KG1 (cell line): ENCODE measurements around the gene COL2A1.

Experiments used
- DNase-seq: peaks from one replicate; lab custom pipeline; 2025; lab: John Stamatoyannopoulos, UW

The COL2A1 gene

DNA sequence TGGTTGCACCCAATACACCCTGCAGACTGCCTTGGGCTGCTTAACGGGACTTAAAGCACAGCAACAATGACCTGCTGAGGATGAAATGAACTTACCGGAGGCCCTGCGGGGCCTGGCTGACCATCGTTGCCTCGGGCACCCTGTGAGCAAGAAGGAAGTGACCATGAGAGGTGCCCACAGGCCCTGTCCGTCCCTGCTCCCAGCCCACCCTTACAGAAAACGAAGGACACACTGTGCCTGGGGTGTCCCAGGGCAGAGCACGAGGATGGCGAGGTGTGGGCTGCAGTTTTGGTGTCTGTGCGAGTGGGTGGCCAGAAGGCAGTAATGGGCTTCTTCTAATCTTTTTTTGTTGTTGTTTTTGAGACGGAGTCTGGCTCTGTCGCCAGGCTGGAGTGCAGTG is 14.6 kb downstream of the COL2A1 start:
- no peak for DNase-seq

GRCh38 chr12:47989023-47989417 is 15.3 kb downstream of the COL2A1 start:
- DNase-seq: no peak

DNA sequence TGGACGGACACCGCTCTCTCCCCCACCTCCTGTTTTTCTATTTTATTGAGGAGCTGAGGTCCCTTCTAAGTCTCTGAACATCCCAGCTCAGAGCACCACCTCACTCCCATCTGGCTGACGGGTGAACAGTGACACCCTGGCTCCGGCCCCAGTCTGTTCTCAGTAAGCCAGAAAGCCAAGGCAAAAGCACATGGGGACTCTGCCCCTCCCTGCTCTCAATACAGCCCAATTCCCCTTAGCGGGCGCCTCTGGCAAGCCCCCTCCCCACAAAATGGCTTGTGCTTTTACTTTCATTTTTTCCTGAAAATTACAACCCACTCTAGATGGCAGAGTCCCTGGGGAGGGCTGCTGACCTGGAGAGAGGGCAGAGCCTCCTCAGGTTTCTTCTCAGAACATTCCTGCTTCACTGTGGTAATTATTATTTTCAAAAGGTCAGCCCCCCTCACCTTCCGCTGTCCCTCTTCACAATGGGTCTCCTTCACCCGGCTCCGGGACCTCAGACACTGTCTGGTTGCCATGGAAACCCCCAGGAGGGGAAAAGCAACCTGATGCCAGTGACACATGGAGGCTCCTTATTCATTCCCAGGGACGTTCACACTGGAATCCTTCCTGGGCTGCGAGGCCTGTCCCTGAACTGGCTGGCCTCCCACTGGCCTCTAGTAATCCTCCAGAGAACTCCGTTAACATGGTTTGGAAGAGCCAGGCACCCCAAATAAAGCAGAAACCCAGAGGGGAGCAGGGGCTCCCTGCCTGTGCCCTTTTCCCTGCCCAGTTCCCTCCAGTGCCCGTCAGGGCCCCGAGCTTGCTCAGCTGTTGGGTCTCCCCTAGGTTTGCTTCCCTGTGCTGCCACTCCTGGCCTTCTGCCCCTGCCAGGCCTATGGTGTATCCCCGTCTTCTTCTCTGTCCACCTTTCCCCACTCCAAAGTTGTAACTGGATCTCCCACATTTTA is 15.9 kb downstream of the COL2A1 start:
- DNase-seq: no peak

DNA sequence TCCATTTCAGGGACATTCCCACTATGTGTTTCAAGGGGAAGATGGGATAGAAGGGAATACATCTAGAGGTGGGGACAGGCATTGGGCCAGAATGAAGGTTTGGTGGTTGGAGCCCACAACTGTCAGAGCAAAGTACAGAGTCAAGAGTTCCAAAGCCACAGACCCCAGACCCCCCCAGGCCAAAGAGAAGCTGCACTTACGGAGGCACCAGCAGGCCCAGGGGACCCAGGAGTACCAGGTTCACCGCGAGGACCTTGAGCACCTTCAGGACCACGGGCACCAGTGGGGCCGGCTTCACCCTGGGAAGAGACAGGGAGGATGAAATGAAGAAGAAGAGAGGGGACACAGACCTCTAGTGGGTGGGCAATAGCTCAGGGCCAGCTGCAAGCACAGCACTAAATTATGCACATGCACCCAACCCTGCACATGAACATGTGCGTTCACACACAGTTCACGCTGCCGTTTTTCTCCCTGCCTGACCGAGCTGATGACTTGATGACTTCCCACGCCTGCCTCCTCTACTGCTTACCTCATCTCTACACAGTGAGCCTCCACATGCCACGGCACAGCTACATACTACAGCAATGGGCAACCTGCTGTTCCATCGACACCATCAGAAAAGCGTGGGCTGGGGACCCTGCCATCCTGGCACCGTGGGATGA is 16.7 kb downstream of the COL2A1 start:
- DNase-seq: no peak

DNA sequence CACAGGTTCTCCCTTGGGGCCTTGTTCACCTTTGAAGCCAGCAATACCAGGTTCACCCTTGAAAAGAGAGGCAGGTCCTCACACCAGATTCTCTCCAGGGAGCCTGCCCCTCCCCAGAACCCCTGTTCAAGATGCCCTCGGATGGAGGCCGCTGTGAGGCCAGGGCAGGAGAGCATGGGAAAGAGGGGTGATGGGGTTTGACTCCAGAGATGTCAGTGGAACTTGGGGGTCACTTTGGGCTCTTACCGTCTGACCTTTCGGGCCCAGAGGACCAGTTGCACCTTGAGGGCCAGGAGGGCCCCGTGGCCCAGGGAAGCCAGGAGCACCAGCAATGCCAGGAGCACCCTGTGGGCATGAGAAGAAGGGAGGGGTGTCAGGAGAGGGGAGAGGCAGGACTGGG is 17.4 kb downstream of the COL2A1 start:
- DNase-seq: no peak

- DNase-seq: no peak
These were observed 18.0 kb downstream of the COL2A1 start for GRCh38 chr12:47986291-47986660.

DNA sequence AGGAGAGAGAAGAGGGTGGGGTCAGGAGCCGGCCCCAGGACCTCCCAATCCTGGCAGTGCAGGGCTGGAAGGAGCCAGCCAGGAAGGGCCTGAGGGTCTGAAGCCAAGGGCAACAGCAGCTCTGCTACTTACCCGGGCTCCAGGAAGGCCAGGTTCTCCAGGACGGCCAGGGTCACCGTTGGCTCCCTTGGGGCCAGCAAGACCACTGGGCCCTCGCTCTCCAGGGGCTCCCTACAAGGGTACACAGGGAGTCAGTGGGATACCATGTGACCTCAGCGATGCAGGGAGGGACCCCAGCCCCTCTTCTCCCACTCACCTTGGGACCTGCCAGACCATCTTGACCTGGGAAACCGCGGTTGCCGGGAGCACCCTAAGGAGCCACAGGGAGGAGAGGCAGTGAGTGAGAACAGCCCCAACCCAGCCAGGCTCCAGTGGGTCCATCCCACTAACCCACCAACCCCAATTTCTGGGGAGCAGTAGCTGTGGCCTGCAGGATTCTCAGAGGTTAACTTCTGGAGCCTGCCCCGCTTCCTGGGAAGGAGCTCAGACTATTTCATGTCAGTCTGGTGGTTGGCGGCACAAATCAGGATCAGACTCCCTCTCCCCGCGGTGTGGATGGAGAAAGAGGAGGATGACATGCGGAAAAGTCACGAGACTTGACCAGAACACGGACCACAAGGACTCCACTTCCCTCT is 18.5 kb downstream of the COL2A1 start:
- no peak for DNase-seq

GRCh38 chr12:47984331-47984801 is 19.9 kb downstream of the COL2A1 start:
- DNase-seq: no peak

- DNase-seq: no peak
These were observed 20.6 kb downstream of the COL2A1 start for GRCh38 chr12:47983541-47984115.

DNA sequence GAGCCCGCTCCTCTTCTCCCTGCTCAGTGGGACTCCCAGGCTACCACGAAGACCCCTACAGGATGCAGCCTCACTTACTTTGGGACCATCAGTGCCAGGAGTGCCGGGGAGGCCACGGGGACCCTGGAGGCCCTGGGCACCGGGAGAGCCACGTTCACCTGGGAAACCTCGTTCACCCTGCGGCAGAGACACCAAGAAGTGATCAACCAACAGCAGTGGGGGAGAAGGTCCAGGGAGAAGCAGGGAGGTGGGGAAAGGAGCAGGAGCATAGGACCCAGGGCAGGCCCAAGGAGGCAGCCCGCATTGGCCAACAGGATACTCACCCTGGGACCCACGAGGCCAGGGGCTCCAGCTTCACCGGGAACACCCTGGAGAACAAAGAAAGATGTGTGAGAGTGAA is 21.5 kb downstream of the COL2A1 start:
- DNase-seq: no peak

DNA sequence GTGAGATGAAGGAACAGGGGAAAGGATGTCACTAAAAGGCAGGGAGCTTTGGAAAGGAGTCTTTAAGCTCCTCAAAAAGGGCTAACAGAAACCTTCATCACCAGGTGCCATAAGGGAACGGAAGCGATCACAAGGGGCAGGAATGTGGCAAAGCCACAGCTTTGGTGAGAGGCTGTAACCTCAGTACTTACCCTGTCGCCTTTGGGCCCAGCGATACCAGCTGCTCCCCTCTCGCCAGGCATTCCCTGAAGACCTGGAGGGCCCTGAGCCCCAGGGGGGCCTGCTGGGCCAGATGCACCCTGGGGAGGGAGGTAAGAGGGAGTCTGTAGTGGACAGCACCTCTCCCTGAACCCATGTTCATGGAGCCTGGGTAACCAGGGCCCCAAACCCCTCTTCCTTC is 22.0 kb downstream of the COL2A1 start:
- DNase-seq: no peak

DNA sequence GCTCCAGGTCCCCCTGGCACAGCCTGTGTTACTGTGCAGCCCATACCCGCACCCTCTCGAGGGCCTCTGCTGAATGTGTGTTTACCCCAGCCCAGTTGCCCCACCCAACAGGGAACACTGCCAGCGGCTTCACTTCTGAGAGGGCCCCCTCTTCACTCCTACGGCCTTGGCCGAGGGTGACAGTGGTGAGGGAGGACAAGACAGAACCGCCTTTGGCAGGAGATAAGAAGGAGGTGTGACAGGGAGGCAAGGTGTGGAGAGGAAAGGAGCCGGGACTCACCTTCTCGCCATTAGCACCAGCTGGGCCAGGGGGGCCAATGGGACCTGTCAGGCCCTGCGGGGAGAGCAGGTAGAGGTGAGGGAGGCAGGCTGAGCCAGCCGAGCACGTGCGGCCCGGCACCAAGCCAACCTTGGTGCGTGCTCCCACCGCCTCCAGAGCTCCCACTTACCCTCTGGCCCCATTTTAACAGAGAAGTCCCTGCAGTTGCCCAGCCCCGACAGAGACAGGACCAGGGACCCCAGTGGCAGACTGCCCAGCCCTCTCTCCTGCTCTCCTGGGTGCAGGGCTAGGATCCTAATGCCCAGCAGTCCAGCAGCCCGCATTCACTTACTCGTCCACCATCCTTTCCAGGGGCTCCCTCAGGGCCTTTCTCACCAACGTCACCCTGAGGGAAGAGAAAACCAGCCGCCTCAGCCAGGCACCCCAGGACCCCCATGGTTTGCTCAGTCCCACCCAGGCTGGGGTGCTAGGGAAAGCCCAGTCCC is 22.6 kb downstream of the COL2A1 start:
- DNase-seq: no peak

GRCh38 chr12:47980779-47981495 is 23.3 kb downstream of the COL2A1 start:
- no peak for DNase-seq

GRCh38 chr12:47980197-47980596 is 24.1 kb downstream of the COL2A1 start:
- DNase-seq: no peak

GRCh38 chr12:47979686-47980085 is 24.6 kb downstream of the COL2A1 start:
- no peak for DNase-seq

GRCh38 chr12:47979166-47979565 is 25.1 kb downstream of the COL2A1 start:
- DNase-seq: no peak

DNA sequence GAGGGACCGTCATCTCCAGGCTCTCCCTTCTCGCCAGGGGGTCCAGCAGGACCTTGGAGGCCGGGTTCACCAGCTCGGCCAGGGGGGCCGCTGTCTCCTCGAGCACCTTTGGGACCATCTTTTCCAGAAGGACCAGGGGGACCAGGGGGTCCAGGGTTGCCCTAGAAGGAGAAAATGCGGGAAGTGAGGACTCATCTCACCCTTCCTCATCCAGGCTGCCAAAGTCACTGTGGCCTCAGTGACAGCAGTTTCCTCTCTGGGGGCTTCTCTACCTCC is 25.7 kb downstream of the COL2A1 start:
- DNase-seq: no peak

GRCh38 chr12:47977772-47978597 is 26.3 kb downstream of the COL2A1 start:
- no peak for DNase-seq

DNA sequence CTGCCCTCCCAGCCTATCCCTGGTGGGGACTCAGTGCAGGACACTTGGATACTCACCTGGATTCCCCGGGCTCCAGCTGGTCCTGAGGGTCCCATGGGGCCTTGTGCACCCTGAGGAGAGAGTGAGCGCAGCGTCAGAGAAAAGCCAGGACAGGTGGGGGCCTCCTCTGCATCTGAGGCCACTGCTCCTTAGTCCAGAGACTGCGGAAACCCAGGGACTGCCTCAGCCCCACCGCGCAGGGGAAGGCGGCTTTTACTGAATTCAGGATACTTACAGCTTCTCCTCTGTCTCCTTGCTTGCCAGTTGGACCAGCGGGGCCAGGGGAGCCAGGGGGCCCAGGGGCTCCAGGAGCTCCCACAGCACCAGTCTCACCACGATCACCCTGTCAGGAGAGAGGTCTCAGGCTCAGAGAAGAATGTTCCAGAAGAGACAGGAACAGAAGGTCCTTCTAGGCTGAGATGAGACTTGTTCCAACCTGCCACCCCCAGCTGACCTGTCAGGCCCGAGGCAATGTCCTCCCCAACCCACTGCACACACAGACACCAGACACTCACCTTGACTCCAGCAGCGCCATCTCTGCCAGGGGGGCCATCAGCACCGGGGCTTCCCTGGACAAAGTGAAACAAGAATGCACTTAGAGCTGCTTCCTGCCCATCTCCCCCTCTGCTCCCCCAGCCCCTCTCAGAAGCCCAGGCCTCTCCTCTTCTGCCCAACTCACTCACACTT is 27.1 kb downstream of the COL2A1 start:
- no peak for DNase-seq

DNA sequence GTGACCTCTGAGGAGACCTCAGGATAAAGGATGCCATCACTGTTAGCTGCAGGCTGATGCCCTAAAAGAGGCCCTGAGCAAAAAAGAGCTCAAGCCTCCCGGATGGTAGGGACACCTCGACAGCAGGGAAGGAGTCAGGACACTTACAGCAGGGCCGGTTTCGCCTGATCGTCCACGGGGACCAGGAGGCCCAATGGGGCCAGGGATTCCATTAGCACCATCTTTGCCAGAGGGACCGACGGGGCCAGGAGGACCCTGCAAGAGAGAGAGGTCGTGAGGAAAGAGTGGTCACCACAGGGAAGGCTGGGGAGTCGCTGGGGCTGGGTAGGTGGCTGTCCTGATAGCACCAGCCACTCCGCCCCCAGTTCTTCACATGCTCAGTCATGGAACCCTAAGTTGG is 28.5 kb downstream of the COL2A1 start:
- no peak for DNase-seq
